Endodermal cell (in vitro differentiated cells): ENCODE results near the gene KCNT2. TPM values are rescaled to one million over a fixed set of nuclear protein-coding genes. Genes with fewer than 3 reads are reported as not detected.

Experiments
- DNase-seq: peaks from one replicate; pipeline ENCODE4 v3.0.0-alpha.2; 2017
- H3K27ac ChIP-seq: 2 replicates; pipeline ENCODE4 v1.5.1; 2013; ENCODE audit warnings: mild to moderate bottlenecking, low read depth, low read length, moderate library complexity
- H3K27me3 ChIP-seq: 2 replicates; pipeline ENCODE4 v1.6.1; 2013; ENCODE audit warnings: mild to moderate bottlenecking, low read length, moderate library complexity; ENCODE audit not compliant: insufficient read depth, control insufficient read depth, poor library complexity, severe bottlenecking
- H3K36me3 ChIP-seq: 2 replicates; pipeline ENCODE4 v1.7.0; 2013; ENCODE audit warnings: mild to moderate bottlenecking, low read length, moderate library complexity; ENCODE audit not compliant: control insufficient read depth, insufficient read depth
- H3K4me1 ChIP-seq: one replicate; pipeline ENCODE4 v1.7.0; 2013; ENCODE audit warnings: low read length; ENCODE audit not compliant: control insufficient read depth, insufficient read depth
- H3K4me3 ChIP-seq: 2 replicates; pipeline ENCODE4 v1.5.1; 2013; ENCODE audit warnings: mild to moderate bottlenecking, low read length, moderate library complexity
- H3K9ac ChIP-seq: 2 replicates; pipeline ENCODE4 v1.6.1; 2013; ENCODE audit warnings: mild to moderate bottlenecking, low read length, moderate library complexity; ENCODE audit not compliant: poor library complexity, severe bottlenecking; ENCODE audit errors: extremely low read depth
- H3K9me3 ChIP-seq: 2 replicates; pipeline ENCODE4 v1.6.1; 2013; ENCODE audit warnings: mild to moderate bottlenecking, low read length, moderate library complexity; ENCODE audit not compliant: control insufficient read depth
- H3K27ac Mint-ChIP-seq: 2 replicates; pipeline ENCODE4 v1.8.0; 2020; ENCODE audit warnings: mixed read lengths
- H3K27me3 Mint-ChIP-seq: 2 replicates; pipeline ENCODE4 v1.8.0; 2021; ENCODE audit warnings: mild to moderate bottlenecking, mixed read lengths; ENCODE audit not compliant: insufficient read depth
- H3K36me3 Mint-ChIP-seq: 2 replicates; pipeline ENCODE4 v1.8.0; 2020; ENCODE audit warnings: low read depth, mixed read lengths
- H3K4me1 Mint-ChIP-seq: 2 replicates; pipeline ENCODE4 v1.8.0; 2020; ENCODE audit warnings: mixed read lengths
- H3K4me3 Mint-ChIP-seq: 2 replicates; pipeline ENCODE4 v1.8.0; 2020; ENCODE audit warnings: mild to moderate bottlenecking, moderate library complexity, mixed read lengths
- H3K9me3 Mint-ChIP-seq: 2 replicates; pipeline ENCODE4 v1.8.0; 2020; ENCODE audit warnings: mild to moderate bottlenecking, mixed read lengths
- WGBS, 2 experiments: methylation state at CpG; one replicate each; pipeline versions ENCODE4 v1.1.5 to v1.1.7; 2013; ENCODE audit warnings: missing lambda C conversion rate in 2 of 2, mixed read lengths in 1 of 2; ENCODE audit not compliant: insufficient coverage in 1 of 2, insufficient read length in 1 of 2; 5-methylcytosine and 5-hydroxymethylcytosine counted together
- total RNA-seq, 2 donors: library from RNA; stranded (reverse); fragmentation: NEBNext Ultra II Directional in 1 of 2; extraction: Animal tissue kit (Norgen Biotek cat#: 25700) in 1 of 2; gene quantifications; 2 replicates in 1 of 2; 3 replicates in 1 of 2; pipeline ENCODE4 v1.2.1, GENCODE V29; 2021
- TF ChIP-seq, protein P1 (sequence below): fragments of 200-600 bp; sonication (generic); conservative IDR thresholded peaks from 2 replicates; pipeline ENCODE4 v1.5.0; 2021; ENCODE audit warnings: antibody characterized with exemption, mild to moderate bottlenecking

The KCNT2 gene
- total RNA-seq, 2 donors from 2014 or later, result 9.1 to 12.1 TPM

DNA sequence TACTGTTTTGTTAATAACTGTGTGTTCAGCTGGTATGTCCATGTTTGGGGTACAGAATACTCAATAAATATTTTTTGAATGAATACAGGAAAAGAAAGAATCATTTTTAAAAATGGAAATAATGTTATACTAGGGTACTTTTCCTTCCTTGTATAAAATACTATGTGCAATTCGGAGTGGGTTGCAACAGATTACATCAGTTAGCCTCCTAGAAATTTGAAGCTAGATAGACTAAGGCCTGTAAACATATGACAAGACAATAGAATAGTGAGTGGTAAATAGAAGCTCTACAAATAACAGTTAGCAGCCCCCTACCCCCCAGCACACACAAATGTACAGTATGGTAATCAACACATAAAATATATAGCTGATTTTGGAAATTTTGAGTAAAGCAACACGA, 195.9 kb downstream of the KCNT2 start:
- H3K9ac ChIP-seq, result no peak overlapping the region
- Mint-ChIP-seq H3K27ac (no peak overlapping the region), H3K27me3 (no peaks in the 10 kb centered on the region), H3K4me3 (no peak overlapping the region), H3K36me3 (no peaks in the 10 kb centered on the region), H3K9me3 (no peaks in the 10 kb centered on the region), H3K4me1 (peaks cover 9% of the 10 kb centered on the region)
- no peaks in the 10 kb centered on the region for H3K9me3 ChIP-seq
- H3K4me3 ChIP-seq, result no peak overlapping the region
- WGBS, 2 experiments, result 79% methylated on average over 2 of the region's 2 CpGs; no CpG with 5 or more reads in 1 of the 2 experiments
- H3K36me3 ChIP-seq, result no peaks in the 10 kb centered on the region
- TF ChIP-seq, protein P1, sequence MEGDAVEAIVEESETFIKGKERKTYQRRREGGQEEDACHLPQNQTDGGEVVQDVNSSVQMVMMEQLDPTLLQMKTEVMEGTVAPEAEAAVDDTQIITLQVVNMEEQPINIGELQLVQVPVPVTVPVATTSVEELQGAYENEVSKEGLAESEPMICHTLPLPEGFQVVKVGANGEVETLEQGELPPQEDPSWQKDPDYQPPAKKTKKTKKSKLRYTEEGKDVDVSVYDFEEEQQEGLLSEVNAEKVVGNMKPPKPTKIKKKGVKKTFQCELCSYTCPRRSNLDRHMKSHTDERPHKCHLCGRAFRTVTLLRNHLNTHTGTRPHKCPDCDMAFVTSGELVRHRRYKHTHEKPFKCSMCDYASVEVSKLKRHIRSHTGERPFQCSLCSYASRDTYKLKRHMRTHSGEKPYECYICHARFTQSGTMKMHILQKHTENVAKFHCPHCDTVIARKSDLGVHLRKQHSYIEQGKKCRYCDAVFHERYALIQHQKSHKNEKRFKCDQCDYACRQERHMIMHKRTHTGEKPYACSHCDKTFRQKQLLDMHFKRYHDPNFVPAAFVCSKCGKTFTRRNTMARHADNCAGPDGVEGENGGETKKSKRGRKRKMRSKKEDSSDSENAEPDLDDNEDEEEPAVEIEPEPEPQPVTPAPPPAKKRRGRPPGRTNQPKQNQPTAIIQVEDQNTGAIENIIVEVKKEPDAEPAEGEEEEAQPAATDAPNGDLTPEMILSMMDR, result no peak
- no peak for DNase-seq
- H3K27me3 ChIP-seq, result no peaks in the 10 kb centered on the region
- no peaks in the 10 kb centered on the region for H3K4me1 ChIP-seq
- no peak overlapping the region for H3K27ac ChIP-seq

DNA sequence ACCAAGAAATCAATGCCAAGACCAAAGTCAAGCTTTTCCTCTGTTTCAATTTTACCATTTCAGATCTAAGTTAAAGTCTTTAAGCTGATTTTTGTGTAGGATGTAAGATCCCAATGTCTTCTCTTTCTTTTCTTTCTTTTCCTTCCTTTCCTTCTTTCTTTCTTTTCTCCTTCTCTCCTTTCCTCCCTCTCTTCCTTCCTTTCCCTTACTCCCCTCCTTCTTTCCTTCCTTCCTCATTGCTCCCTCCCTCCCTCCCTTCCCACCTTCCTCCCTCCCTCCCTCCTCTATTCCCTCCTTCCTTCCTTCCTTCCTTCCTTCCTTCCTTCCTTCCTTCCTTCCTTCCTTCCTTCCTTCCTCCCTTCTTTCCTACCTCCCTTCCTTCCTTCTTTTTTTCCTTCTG, 197.5 kb downstream of the KCNT2 start:
- TF ChIP-seq, protein P1, result no peak
- Mint-ChIP-seq H3K36me3 (no peaks in the 10 kb centered on the region), H3K9me3 (no peaks in the 10 kb centered on the region), H3K4me3 (no peak overlapping the region), H3K27me3 (no peaks in the 10 kb centered on the region), H3K27ac (no peak overlapping the region), H3K4me1 (peaks cover 9% of the 10 kb centered on the region)
- no peak overlapping the region for H3K4me3 ChIP-seq
- H3K36me3 ChIP-seq, result no peaks in the 10 kb centered on the region
- no peak overlapping the region for H3K27ac ChIP-seq
- no peak overlapping the region for H3K9ac ChIP-seq
- no peaks in the 10 kb centered on the region for H3K9me3 ChIP-seq
- no peaks in the 10 kb centered on the region for H3K4me1 ChIP-seq
- no peaks in the 10 kb centered on the region for H3K27me3 ChIP-seq
- no peak for DNase-seq

DNA sequence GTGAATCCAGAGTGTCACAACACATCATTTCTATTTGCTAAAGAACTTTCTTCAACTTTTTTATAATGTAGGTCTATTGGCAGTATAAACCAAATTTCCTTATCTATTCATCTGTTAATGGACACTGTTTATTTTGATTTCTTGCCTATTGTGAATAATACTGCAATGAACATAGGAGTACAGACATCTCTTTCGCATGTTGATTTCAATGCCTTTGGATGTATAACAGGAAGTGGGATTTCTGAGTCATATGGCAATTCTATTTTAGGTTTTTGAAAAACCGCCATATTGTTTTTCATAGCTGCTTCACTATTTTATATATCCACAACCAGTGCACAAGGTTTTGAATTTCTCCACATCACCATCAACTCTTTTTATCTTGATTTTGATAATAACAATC, 198.7 kb downstream of the KCNT2 start:
- peaks cover 9% of the 10 kb centered on the region for H3K4me1 Mint-ChIP-seq
- H3K4me3 Mint-ChIP-seq, result no peak overlapping the region
- DNase-seq, result no peak
- no peaks in the 10 kb centered on the region for H3K9me3 ChIP-seq
- no peak overlapping the region for H3K4me3 ChIP-seq
- no peak overlapping the region for H3K27ac ChIP-seq
- H3K4me1 ChIP-seq, result no peaks in the 10 kb centered on the region
- no peak overlapping the region for H3K9ac ChIP-seq
- TF ChIP-seq, protein P1, result no peak
- no peaks in the 10 kb centered on the region for H3K27me3 ChIP-seq
- no peaks in the 10 kb centered on the region for H3K36me3 Mint-ChIP-seq
- no peaks in the 10 kb centered on the region for H3K36me3 ChIP-seq
- no peaks in the 10 kb centered on the region for H3K27me3 Mint-ChIP-seq
- WGBS, 2 experiments, result 93 to 100% methylated on average over 1 to 2 of the region's 2 CpGs
- H3K9me3 Mint-ChIP-seq, result no peaks in the 10 kb centered on the region
- H3K27ac Mint-ChIP-seq, result no peak overlapping the region
